SU-DHL-6 (cell line): ENCODE results near the gene CENPF.

Experiments
- CTCF ChIP-seq: fragments of 200-600 bp; sonication (generic); IDR thresholded peaks from one replicate; pipeline ENCODE4 v1.5.1; 2017; ENCODE audit warnings: antibody characterized with exemption, mild to moderate bottlenecking, low read length, moderate library complexity; ENCODE audit not compliant: insufficient read depth, poor library complexity, severe bottlenecking
- EZH2phosphoT487 ChIP-seq: fragments of 200-600 bp; sonication (generic), shearing (Covaris generic); conservative IDR thresholded peaks from 2 replicates; pipeline ENCODE4 v1.6.1; 2018; ENCODE audit warnings: mild to moderate bottlenecking, antibody characterized with exemption, low read length, moderate library complexity, mixed read lengths

GRCh38 chr1:214563881-214564280 is 39.1 kb upstream of the CENPF start:
- TF ChIP-seq CTCF (no peak), EZH2phosphoT487 (no peak)
